Spinal cord (tissue), 10 donors: ENCODE data around the gene CD2. TPM values are rescaled to one million over a fixed set of nuclear protein-coding genes. Genes with fewer than 3 reads are reported as not detected.

Source experiments
- DNase-seq, 6 donors: peaks; one replicate each; pipeline versions ENCODE4 v3.0.0 to v3.0.0-alpha.2; 2013 to 2015; ENCODE audit warnings: low spot score in 6 of 6, low read depth in 4 of 6
- H3K27ac ChIP-seq: one replicate; pipeline ENCODE4 v1.5.1; 2013; ENCODE audit warnings: low read depth, low read length, control low read depth
- H3K27me3 ChIP-seq: one replicate; pipeline ENCODE4 v1.6.1; 2013; ENCODE audit warnings: low read length; ENCODE audit not compliant: control insufficient read depth, insufficient read depth
- H3K36me3 ChIP-seq: one replicate; pipeline ENCODE4 v1.6.1; 2013; ENCODE audit warnings: low read length; ENCODE audit not compliant: control insufficient read depth, insufficient read depth
- H3K4me1 ChIP-seq: one replicate; pipeline ENCODE4 v1.6.1; 2013; ENCODE audit warnings: low read length; ENCODE audit not compliant: control insufficient read depth, insufficient read depth
- H3K4me3 ChIP-seq: one replicate; pipeline ENCODE4 v1.5.1; 2013; ENCODE audit warnings: low read depth, low read length, control low read depth
- H3K9me3 ChIP-seq: one replicate; pipeline ENCODE4 v1.6.1; 2013; ENCODE audit warnings: low read length; ENCODE audit not compliant: control insufficient read depth, insufficient read depth
- WGBS: methylation state at CpG from one replicate; pipeline ENCODE4 v1.1.5; 2013; ENCODE audit warnings: missing lambda C conversion rate; ENCODE audit not compliant: insufficient coverage; 5-methylcytosine and 5-hydroxymethylcytosine counted together
- polyA plus RNA-seq, 2 donors: library from polyadenylated mRNA; unstranded; fragments of 120-200 nt; gene quantifications; one replicate each; pipeline ENCODE4 v1.2.1, GENCODE V29; 2013; ENCODE audit not compliant: insufficient read length in 2 of 2
- total RNA-seq, 2 donors: library from RNA; depleted of rRNA in 1 of 2; stranded (reverse); fragments of 120-200 nt in 1 of 2; fragments of >200 nt in 1 of 2; gene quantifications; one replicate each; pipeline versions ENCODE4 v1.2.3 to v1.2.4, GENCODE V29; 2013 to 2014
- donor health status: healthy.

The CD2 gene
- total and polyA plus RNA-seq, 4 donors, result not detected

DNA sequence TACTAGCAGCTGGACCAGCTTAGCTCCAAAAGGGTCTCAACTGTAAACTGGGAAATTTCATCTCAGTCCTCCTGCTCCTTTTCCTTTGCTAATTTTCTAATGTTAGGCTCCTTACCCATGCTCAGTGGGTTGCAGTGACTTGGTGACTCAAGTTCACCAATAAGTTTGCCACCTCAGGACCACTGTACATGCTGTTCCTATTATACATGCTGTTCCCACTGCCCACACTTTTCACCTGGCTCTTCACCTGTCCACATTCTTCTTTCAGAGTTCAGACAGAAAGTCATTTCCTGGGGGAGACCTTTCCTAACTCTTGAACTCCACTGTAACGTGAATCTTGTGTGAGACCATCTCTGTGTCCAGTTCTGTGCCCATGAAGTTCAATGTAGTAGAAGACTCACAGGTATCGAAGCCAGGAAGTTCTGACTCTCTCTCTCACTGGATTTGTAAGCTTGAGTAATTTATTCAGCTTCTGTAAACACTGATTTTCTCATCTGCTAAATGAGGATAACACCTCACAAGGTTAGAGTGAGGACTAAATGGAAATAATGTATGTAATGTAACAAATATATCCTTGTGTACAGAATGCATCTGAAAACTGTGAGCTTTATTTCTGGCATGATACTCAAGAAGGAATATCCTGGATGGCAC lies 17.9 kb downstream of the CD2 start:
- no peaks in the 10 kb centered on the region for H3K9me3 ChIP-seq
- no peak for DNase-seq
- H3K4me1 ChIP-seq, result no peaks in the 10 kb centered on the region
- H3K27me3 ChIP-seq, result no peaks in the 10 kb centered on the region
- no peak overlapping the region for H3K4me3 ChIP-seq
- WGBS, result 80% methylated on average over 1 of the region's 2 CpGs
- H3K36me3 ChIP-seq, result no peaks in the 10 kb centered on the region
- no peak overlapping the region for H3K27ac ChIP-seq

DNA sequence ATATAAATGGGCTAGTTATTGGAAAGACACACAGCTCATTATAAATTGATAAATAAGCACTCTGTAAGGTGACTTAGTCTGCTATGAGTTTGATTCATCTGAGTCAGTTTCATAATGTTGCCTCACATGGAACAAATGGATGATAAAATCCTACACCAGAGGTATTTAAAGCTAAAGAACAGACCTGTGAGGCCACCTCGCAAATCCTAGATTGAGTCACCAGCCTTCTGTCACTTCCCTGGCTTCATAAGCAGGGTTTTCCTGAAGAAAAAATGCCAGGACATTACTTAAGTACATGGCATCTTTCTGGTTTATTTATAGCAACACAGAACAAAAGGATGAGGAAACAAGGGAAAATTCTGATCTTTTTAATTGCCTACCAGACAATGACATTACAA lies 18.4 kb downstream of the CD2 start:
- H3K27ac ChIP-seq, result no peak overlapping the region
- DNase-seq, result peak in 1 of 6 donors; percentile 6
- WGBS, result 100% methylated on average over 1 of the region's 1 CpG

DNA sequence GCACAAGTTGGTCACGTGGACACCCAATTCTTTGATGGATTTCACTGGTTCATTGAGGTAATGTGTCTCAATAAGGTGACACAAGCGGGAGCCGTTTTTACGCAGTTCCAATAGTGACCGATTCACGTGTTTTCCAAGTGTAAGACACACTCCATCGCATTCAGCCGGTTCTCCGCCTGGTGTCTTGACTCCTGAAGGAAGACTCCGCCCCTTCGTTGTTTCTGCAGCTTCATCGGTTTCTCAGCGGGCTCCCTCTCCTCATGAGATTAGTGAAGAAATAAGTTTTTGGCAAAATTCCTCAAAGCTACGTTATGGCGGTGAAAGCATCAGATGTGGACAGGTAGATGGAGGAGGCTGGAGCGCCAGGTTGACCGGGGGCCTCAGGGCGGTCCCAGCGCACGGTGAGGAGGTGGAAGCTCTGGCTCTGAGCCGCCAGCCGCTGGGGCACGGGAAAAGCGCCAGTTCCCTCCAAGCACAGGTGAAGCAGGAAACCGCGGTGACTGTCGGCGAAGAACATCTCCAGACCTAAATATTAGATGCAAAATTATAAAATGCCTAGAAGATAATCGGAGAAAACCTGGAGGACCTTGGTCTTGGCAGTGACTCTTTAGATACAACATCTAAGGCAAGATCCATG lies 21.0 kb downstream of the CD2 start:
- Histone ChIP-seq H3K27me3 (no peaks in the 10 kb centered on the region), H3K9me3 (no peaks in the 10 kb centered on the region), H3K27ac (no peak overlapping the region), H3K4me1 (no peaks in the 10 kb centered on the region), H3K4me3 (no peak overlapping the region), H3K36me3 (no peaks in the 10 kb centered on the region)
- no peak for DNase-seq
- 81% methylated on average over 28 of the region's 29 CpGs for WGBS

More for the DNA sequence above, 18.4 kb downstream of the CD2 start:
- Histone ChIP-seq H3K27me3 (no peaks in the 10 kb centered on the region), H3K9me3 (no peaks in the 10 kb centered on the region), H3K4me1 (no peaks in the 10 kb centered on the region), H3K36me3 (no peaks in the 10 kb centered on the region), H3K4me3 (no peak overlapping the region)

DNA sequence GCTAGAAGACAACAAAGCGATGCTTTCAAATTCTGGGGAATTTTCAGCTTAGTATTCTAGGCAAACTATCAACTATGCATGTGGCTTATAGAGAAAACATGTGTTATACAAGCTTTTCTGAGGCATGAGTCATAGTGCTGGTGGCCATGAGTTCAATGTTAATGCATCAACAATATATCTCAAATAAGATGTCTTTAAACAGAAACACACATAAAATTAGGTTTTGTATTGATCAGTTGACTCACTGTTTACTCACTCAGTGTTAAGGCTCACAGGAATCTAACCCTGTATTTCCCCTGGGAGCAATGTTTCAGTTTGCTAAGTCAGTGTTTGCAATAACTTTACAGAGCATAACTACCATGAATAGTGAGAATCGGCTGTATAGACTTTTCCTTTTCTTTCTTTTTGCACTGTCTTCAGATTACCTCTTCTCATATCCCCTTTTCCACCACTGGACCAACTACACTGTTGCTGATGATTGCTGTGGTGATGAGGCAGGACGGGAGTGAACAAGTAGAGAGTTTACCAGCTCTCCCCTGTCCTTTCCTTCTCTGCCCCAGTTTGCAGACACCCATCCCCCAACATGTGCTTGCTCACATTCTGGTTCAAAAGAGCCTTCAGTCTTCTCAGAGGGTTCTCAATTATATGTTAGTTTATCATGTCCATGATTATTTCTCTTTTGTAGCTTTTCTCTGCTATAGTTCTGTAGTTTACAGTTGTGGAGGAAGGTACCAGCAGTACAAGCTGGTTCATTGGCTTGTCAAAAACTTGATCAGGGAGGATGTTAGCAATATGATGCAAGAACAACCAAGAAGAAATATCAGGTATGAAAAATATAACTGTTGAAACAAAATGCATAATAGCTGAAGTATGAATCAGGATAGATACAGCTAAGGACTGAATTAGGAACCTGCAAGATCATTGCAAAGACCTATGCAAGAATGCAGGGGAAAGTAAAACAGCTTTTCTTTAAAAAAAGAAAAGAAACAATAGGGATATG lies 23.9 kb downstream of the CD2 start:
- Histone ChIP-seq H3K27me3 (no peaks in the 10 kb centered on the region), H3K4me3 (no peak overlapping the region), H3K27ac (no peak overlapping the region), H3K4me1 (no peaks in the 10 kb centered on the region), H3K9me3 (no peaks in the 10 kb centered on the region), H3K36me3 (no peaks in the 10 kb centered on the region)
- DNase-seq, result no peak
- WGBS, result no CpG with 5 or more reads among the region's 3 CpGs

DNA sequence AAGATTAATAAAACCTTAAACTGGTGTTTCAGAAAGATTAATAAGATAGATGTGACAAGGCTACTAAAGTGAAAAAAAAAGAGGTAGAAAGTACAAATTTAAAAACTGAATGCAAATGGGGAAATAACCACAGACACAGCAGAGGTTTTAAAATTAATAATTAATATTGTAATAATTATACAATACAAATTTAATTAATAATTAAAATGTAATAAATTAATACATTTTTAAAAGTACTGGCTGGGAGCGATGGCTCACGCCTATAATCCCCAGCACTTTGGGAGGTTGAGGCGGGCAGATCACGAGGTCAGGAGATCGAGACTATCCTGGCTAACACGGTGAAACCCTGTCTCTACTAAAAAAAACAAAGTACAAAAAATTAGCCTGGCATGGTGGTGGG lies 26.8 kb downstream of the CD2 start:
- 100% methylated on average over 5 of the region's 6 CpGs for WGBS
- Histone ChIP-seq H3K36me3 (no peaks in the 10 kb centered on the region), H3K4me3 (no peak overlapping the region), H3K27me3 (no peaks in the 10 kb centered on the region), H3K4me1 (no peaks in the 10 kb centered on the region), H3K27ac (no peak overlapping the region), H3K9me3 (no peaks in the 10 kb centered on the region)
- DNase-seq, result no peak

DNA sequence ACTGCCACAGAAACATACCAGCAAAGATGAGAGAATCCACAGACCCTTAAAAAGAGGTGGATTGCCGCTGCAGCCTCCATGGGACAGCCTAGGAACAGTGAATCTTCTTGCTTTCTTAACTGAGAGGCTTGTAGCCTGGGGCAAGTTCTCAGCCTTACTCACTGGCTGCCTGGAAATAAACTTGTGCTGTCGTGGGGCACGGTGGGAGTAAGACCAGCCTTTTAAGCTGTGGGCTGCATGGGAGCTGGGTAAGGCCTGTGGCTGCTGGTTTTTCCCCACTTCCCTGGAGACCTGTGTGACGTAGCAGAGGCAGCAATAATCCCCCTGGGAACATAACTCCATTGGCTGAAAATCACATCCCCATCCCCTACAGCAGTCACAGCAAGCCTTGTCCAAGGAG lies 30.8 kb downstream of the CD2 start:
- no peak overlapping the region for H3K4me3 ChIP-seq
- no peaks in the 10 kb centered on the region for H3K4me1 ChIP-seq
- 93% methylated on average over 4 of the region's 4 CpGs for WGBS
- H3K27ac ChIP-seq, result no peak overlapping the region
- H3K9me3 ChIP-seq, result peaks cover 3% of the 10 kb centered on the region
- no peaks in the 10 kb centered on the region for H3K27me3 ChIP-seq
- no peak for DNase-seq
- H3K36me3 ChIP-seq, result no peaks in the 10 kb centered on the region

DNA sequence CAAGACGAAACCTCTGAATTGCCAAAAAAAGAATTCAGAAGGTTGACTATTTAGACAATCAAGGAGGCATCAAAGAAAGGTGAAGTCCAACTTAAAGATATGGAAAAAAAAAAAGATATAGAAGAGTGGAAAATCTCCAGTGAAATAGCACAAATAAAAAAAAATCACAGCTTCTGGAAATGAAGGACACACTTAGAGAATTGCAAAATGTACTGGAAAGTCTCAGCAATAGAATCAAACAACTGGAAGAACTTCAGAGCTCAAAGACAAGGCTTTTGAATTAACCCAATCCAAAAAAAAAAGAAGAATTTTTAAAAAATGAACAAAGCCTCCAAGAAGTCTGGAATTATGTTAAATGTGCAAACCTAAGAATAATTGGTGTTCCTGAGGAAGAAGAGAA lies 31.8 kb downstream of the CD2 start:
- WGBS, result no CpG with 5 or more reads among the region's 1 CpG
- H3K36me3 ChIP-seq, result no peaks in the 10 kb centered on the region
- DNase-seq, result no peak
- H3K4me1 ChIP-seq, result no peaks in the 10 kb centered on the region
- no peak overlapping the region for H3K27ac ChIP-seq
- no peaks in the 10 kb centered on the region for H3K27me3 ChIP-seq
- no peak overlapping the region for H3K4me3 ChIP-seq
- peaks cover 3% of the 10 kb centered on the region for H3K9me3 ChIP-seq

DNA sequence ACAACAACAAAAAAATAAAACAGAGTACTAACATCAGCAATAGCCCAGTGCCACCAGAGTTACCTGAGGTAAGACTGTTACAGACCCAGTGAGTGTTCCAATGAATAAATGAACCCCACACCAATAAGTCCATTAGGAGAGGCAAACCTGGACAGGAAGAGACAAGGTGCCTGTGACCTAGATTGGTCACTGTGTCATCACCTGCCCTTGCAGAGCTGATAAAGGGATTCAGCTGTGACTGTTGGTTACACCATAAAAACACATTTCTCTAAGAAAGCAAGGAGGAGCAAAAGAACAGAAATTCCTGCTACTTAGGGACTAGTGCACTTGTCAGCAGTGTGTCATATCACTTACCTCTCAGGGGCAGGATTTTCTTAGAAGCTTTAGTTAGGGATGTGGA lies 37.5 kb downstream of the CD2 start:
- Histone ChIP-seq H3K9me3 (peaks cover under 1% of the 10 kb centered on the region), H3K27me3 (no peaks in the 10 kb centered on the region), H3K4me3 (no peak overlapping the region), H3K36me3 (no peaks in the 10 kb centered on the region), H3K4me1 (peaks cover 8% of the 10 kb centered on the region), H3K27ac (no peak overlapping the region)
- DNase-seq, result no peak

DNA sequence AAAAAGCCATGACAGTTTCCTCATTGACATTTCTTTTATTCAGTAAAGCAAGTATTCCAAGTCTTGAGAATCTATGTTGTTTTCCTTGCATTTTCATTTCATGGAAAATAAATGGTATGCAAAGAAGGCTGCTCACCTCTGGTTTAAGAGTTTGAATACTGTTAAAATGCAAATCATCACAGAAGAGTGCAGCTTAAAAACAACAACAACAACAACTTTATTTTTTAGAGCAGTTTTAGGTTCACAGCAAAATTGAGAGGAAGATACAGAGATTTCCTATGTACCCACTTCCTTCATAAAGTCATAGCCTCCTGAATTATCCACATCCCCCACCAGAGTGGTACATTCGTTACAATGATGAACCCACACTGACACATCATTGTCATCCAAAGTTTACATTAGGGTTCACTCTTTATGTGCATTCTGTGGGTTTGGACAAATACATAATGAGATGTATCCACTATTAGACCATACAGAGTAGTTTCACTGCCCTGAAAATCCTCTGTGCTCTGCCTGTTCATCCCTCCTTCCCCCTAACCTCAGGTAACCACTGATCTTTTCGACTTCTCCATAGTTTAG lies 39.2 kb downstream of the CD2 start:
- Histone ChIP-seq H3K27ac (no peak overlapping the region), H3K9me3 (no peaks in the 10 kb centered on the region), H3K27me3 (no peaks in the 10 kb centered on the region), H3K36me3 (no peaks in the 10 kb centered on the region), H3K4me1 (peaks cover 8% of the 10 kb centered on the region), H3K4me3 (no peak overlapping the region)
- WGBS, result no CpG with 5 or more reads among the region's 2 CpGs
- DNase-seq, result no peak
